Fibroblast of lung (primary cell): Measurements from ENCODE around the gene TRMT61A.

Source experiments
- EZH2 ChIP-seq: IDR thresholded peaks from 2 replicates; pipeline ENCODE4 v1.5.1; 2012; ENCODE audit warnings: low read length, control low read depth, mild to moderate bottlenecking; ENCODE audit errors: missing control alignments
- TF ChIP-seq, protein P1 (sequence below), 2 donors: IDR thresholded peaks in 1 of 2; conservative IDR thresholded peaks in 1 of 2; 1 replicate in 1 of 2; 2 replicates in 1 of 2; pipeline ENCODE4 v1.5.1; 2011 to 2012; ENCODE audit warnings: low read length in 2 of 2, control low read depth in 1 of 2, inconsistent platforms in 1 of 2, low read depth in 1 of 2, mild to moderate bottlenecking in 1 of 2

DNA sequence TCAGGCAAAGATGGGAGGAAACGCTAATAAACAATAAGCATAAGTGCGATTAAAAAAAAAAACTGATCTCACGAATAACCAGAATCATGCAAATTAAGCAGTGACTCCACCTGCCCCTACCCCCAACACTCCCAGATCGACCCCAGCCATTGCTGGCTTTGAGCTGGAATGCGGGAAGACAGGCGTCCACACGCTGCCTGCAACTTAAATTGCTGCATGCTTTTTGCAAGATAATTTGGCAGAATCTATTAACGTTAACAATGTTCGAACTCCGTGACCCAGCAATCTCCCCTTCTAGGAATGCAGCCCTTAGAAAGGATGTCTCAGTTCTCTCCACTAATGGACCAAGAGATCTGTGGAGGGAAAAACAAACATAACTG is 5.4 kb upstream of the TRMT61A start:
- TF ChIP-seq, protein P1, sequence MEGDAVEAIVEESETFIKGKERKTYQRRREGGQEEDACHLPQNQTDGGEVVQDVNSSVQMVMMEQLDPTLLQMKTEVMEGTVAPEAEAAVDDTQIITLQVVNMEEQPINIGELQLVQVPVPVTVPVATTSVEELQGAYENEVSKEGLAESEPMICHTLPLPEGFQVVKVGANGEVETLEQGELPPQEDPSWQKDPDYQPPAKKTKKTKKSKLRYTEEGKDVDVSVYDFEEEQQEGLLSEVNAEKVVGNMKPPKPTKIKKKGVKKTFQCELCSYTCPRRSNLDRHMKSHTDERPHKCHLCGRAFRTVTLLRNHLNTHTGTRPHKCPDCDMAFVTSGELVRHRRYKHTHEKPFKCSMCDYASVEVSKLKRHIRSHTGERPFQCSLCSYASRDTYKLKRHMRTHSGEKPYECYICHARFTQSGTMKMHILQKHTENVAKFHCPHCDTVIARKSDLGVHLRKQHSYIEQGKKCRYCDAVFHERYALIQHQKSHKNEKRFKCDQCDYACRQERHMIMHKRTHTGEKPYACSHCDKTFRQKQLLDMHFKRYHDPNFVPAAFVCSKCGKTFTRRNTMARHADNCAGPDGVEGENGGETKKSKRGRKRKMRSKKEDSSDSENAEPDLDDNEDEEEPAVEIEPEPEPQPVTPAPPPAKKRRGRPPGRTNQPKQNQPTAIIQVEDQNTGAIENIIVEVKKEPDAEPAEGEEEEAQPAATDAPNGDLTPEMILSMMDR (conservative IDR thresholded peaks at IDR 0.05 in 1 of 2, IDR thresholded peaks at IDR 0.05 in 1 of 2; ENCODE audit: low read depth in 1 of 2, low read length in 2 of 2) = no peak
- TF ChIP-seq EZH2 = no peak
